Effector memory CD8-positive, alpha-beta T cell (primary cell): ENCODE data around the gene LDLRAD3.

Experiments
- ATAC-seq: fragments of 150-1000 bp; cut with Tn5 transposase; replicated peaks from 2 replicates; pipeline ENCODE4 v1.10.0; 2021; ENCODE audit warnings: mild to moderate bottlenecking, moderate library complexity
- DNase-seq, 3 experiments: peaks; one replicate each; pipeline ENCODE4 v3.0.0; 2021
- H3K27ac Mint-ChIP-seq, 2 donors: one replicate each; pipeline ENCODE4 v1.8.0; 2022; ENCODE audit warnings: mild to moderate bottlenecking in 2 of 2, mixed read lengths in 2 of 2, moderate library complexity in 2 of 2
- H3K27me3 Mint-ChIP-seq, 2 donors: one replicate each; pipeline ENCODE4 v1.8.0; 2022; ENCODE audit warnings: mixed read lengths in 2 of 2
- H3K36me3 Mint-ChIP-seq: one replicate; pipeline ENCODE4 v1.8.0; 2022; ENCODE audit warnings: mild to moderate bottlenecking, moderate library complexity, mixed read lengths; ENCODE audit not compliant: insufficient read depth
- H3K4me1 Mint-ChIP-seq, 2 donors: one replicate each; pipeline ENCODE4 v1.8.0; 2022; ENCODE audit warnings: low read depth in 2 of 2, mixed read lengths in 2 of 2
- H3K4me3 Mint-ChIP-seq, 2 donors: one replicate each; pipeline ENCODE4 v1.8.0; 2022; ENCODE audit warnings: mild to moderate bottlenecking in 2 of 2, mixed read lengths in 2 of 2, moderate library complexity in 2 of 2
- H3K9me3 Mint-ChIP-seq, 2 donors: one replicate each; pipeline ENCODE4 v1.8.0; 2022; ENCODE audit warnings: mixed read lengths in 2 of 2

The LDLRAD3 gene

DNA sequence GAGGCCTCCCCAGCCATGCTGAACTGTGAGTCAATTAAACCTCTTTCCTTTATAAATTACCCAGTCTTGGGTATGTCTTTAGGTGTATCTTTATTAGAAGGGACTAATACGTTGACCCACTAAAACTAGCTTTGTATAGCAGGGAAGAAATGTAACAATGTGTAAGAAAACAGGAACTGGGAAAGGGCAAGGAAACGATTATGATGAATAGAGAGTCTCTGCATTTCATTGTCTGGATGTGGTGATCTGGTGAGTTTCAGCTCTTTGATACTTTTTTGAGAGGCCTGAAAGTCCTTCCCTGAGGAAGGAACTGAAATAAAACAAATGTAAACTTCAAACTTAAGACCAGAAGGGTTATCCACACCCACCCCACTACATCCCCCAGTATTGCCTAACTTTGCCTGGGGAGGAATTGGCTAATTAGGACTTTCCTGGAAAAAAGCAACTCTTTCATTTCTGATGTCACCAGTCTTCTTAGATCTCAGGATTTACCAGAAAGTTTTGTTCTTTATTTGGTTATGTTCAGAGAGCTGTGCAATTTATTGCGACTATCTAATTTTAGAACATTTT lies 119.0 kb downstream of the LDLRAD3 start:
- Mint-ChIP-seq H3K27ac (no peak overlapping the region), H3K27me3 (peaks cover 14 to 40% of the 10 kb centered on the region in 2 donors), H3K36me3 (no peaks in the 10 kb centered on the region), H3K4me1 (no peaks in the 10 kb centered on the region), H3K9me3 (peaks cover 5 to 7% of the 10 kb centered on the region in 2 donors), H3K4me3 (no peak overlapping the region)
- ATAC-seq (no peak), DNase-seq (no peak)

DNA sequence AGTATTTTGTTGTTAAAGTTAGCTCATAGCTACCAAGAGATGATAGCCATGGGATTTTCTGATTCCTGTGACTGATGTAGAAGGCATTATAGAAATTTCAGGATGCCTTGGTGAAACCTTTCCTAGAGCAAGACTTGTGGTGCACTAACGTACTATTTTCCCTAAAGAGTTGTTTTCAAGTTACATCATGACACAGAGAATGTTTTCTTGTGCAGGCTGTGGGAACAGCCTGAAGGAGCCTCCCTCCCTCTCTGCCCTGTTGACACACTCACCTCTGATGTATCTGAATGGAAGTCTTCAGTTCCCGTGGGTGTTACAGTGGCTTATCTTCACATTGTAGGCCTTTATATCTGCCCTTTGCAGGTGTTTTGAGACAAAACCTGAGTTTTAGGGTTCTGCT lies 121.6 kb downstream of the LDLRAD3 start:
- no peak overlapping the region for H3K4me3 Mint-ChIP-seq
- H3K36me3 Mint-ChIP-seq: no peaks in the 10 kb centered on the region
- ATAC-seq (no peak), DNase-seq (no peak)
- H3K4me1 Mint-ChIP-seq: no peaks in the 10 kb centered on the region
- peaks cover 13 to 31% of the 10 kb centered on the region in 2 donors for H3K27me3 Mint-ChIP-seq
- H3K27ac Mint-ChIP-seq: no peak overlapping the region
- H3K9me3 Mint-ChIP-seq: no peaks in the 10 kb centered on the region

DNA sequence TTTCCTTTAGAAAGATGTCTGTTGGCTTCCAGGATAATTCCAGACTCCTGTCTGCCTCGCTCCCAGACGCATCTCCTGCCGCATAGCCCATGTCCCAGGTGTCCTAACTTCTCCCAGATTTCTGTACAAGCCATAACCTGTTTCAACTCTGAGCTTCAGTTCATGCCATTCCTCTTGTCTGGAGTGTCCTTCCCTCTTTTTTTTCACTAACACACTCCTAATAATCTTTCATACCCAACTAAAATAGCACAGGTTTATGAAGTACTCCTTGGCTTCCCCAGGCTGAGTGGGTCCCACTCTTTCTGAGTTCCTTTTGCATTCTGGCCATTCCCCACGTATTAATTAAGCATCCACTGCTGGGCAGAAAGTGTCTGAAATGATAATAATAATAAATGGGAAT lies 123.0 kb downstream of the LDLRAD3 start:
- Mint-ChIP-seq H3K4me3 (no peak overlapping the region), H3K27me3 (peaks cover 19 to 41% of the 10 kb centered on the region in 2 donors), H3K4me1 (no peaks in the 10 kb centered on the region), H3K36me3 (no peaks in the 10 kb centered on the region), H3K9me3 (no peaks in the 10 kb centered on the region), H3K27ac (no peak overlapping the region)
- DNase-seq: no peak
- no peak for ATAC-seq

DNA sequence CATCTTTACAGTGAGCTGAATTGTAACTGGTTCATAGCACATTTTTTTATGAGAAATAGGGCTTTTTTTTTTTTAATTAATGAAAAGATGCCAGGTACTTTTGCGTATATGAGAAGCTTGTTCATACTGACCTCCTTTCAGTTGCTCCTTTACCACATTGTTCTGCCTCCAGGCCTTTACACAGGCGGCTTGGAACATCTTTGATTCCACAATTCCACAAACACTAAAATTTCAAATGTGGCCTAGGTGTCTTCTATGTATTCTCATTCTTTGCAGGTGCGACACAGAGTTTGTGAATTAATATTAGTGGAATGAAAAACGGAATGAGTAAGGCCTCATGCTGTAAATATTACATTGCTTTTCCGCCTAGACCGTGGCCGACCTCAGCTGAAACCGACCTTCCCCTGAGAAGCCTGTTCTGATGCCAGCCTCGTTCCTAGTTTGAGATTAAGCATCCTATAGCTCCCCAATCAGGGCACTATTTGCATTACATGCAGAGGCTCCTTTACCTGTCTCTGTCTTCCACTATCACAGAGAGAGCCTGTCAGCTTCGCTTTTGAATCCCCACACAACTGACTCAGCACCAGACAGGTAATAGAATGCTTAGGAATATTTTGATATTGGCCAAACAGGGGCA lies 125.8 kb downstream of the LDLRAD3 start:
- Mint-ChIP-seq H3K27ac (no peak overlapping the region), H3K27me3 (peaks cover 17 to 64% of the 10 kb centered on the region in 2 donors), H3K4me1 (no peaks in the 10 kb centered on the region), H3K4me3 (no peak overlapping the region), H3K36me3 (no peaks in the 10 kb centered on the region), H3K9me3 (no peaks in the 10 kb centered on the region)
- no peak for ATAC-seq
- no peak for DNase-seq

DNA sequence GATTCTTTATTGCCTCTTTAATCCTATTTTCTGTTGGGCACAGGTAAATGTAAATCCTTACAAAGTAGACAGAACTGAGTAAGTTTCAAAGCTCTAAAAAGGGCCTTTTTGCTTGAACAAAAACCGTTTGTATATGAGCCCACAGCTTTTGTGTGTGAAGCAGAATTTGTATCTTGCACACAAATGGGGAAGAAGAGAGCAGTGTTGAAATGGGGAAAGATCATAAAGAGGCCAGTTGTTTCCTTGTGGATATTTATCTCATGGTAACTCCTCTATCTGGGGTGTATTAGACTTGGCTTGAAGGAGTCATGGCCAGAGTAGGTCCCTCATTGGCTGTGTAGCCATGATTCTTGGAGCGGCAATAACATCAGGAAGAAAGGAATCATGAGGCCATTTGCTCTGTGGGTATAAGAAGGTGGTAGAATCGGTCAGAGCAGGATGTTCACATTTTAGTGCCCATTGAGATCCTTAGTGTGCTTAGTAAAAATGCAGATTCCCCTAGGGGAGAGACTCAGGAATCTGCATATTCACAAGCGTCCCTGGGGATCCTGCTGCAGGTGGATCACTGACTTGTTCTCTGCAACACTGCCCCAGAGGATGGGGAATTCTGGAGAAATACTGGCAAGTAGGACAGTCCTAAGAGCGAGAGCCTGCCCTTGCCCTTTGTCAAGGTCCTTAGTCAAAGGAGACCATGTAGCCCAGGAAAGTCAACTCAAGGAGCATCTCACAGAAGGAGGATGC lies 126.5 kb downstream of the LDLRAD3 start:
- Mint-ChIP-seq H3K9me3 (no peaks in the 10 kb centered on the region), H3K36me3 (no peaks in the 10 kb centered on the region), H3K27me3 (peaks cover 12 to 64% of the 10 kb centered on the region in 2 donors), H3K4me3 (no peak overlapping the region), H3K27ac (no peak overlapping the region), H3K4me1 (no peaks in the 10 kb centered on the region)
- ATAC-seq (no peak), DNase-seq (no peak)

DNA sequence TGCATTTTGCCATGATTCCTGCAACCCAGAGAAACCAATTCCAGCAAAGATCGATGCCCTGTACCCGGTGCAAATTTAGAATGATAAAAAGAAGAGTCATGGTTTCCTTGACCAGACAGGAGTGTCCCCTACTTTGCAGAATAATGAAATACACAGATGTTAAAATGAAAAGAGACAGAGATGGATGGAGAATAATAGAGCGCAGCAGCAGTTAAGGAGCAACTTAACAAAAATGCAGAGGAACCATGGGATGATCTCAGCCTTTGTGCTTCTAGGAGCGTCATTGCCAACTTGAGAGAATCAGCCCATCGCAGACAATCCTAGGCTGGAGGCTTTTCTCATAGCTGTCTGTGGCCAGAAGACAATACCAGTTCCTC lies 127.1 kb downstream of the LDLRAD3 start:
- DNase-seq (no peak), ATAC-seq (no peak)
- H3K36me3 Mint-ChIP-seq: no peaks in the 10 kb centered on the region
- H3K9me3 Mint-ChIP-seq: no peaks in the 10 kb centered on the region
- H3K4me1 Mint-ChIP-seq: no peaks in the 10 kb centered on the region
- H3K4me3 Mint-ChIP-seq: no peak overlapping the region
- peaks cover 13 to 64% of the 10 kb centered on the region in 2 donors for H3K27me3 Mint-ChIP-seq
- H3K27ac Mint-ChIP-seq: no peak overlapping the region

DNA sequence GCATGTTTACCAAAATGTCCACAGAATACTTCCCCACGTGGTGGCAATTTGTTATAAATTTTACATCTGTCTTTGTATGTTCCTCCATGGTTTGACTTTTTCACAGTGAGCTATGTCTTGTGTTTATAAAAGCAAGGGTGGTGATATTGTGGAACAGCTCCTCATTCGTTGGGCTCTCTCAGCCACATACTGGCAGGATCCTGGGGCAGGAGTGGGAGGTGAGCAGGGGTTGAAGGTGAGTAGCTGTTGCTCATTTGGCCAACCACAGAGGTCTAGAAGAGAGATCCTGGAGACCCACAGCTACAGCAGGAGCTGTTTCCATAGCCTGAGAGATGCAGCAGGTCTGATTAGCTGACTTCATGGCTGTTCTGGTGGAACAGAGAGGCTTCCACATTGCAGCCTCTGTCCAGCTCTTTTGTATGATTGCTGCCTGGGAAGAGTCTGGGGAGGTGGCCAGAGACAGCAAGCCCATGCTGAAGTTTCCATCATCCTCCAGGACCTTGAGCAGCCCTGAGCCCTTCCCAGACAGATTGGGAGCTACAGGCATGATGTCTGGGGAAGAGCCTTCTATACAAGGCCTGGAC lies 128.1 kb downstream of the LDLRAD3 start:
- no peak overlapping the region for H3K27ac Mint-ChIP-seq
- peaks cover 22 to 56% of the 10 kb centered on the region in 2 donors for H3K27me3 Mint-ChIP-seq
- no peak for ATAC-seq
- H3K9me3 Mint-ChIP-seq: no peaks in the 10 kb centered on the region
- no peaks in the 10 kb centered on the region for H3K36me3 Mint-ChIP-seq
- no peak overlapping the region for H3K4me3 Mint-ChIP-seq
- H3K4me1 Mint-ChIP-seq: no peaks in the 10 kb centered on the region
- no peak for DNase-seq

DNA sequence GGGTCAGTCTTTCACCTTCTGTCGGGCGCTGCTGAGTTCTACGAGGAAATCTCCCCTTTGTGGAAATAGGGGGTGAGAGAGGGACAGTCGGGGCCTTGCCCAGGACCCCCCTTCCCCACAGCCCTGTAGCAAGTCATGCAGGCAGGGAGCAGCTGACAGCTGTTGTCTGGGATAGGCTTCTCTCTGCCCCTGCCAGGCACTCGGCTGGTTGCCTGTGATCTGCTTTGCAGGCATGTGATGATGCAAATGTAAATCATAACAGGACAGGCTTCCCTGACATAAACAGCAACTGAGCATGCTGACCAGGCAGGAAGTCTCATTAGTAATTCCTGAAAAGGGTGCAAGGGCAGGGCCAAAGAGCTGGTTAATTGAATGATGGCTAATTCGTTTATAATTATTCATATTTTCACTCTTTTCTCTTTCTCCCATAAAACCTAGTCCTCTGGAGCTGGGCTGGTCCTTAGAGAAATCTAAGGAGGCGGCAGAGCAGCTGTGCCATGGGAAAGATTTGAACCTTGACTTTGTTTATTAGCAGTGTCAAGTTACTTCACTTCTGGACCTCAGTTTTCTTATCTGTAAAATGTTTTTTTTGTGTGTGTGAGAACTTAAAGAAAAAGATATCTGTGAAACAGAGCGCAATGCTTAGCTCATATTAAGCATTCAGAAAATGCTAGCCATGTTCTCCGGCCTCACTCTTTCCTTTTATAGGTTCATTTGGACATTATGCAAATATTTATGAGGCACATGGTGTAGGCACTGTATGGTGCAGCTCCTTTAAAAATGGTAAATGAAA lies 129.7 kb downstream of the LDLRAD3 start:
- Mint-ChIP-seq H3K36me3 (no peaks in the 10 kb centered on the region), H3K4me3 (no peak overlapping the region), H3K9me3 (no peaks in the 10 kb centered on the region), H3K27me3 (peaks cover 26 to 67% of the 10 kb centered on the region in 2 donors), H3K27ac (no peak overlapping the region), H3K4me1 (no peaks in the 10 kb centered on the region)
- ATAC-seq (no peak), DNase-seq (no peak)

DNA sequence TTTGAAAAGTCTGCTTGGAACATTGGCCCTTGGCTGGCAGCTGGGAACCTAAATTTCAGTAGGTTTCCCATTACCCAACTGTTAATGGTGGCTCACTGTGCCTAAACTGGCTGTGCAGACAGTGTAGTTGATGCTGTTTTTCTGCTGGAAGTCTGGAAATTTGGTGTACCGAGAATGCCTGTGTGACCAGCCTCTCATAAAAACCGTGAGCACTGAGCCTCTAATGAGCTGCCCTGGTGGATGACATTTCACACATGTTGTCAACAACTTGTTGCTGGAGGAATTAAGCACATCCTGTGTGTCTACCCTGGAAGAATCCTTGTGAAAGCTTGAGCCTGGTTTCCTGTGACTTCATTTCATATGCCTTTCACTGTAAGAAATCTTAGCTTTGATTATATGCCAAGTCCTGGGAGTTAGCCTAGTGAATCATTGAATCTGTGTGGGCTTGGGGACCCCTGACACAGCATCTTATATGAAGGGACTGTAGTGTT lies 131.1 kb downstream of the LDLRAD3 start:
- Mint-ChIP-seq H3K9me3 (no peaks in the 10 kb centered on the region), H3K4me1 (no peaks in the 10 kb centered on the region), H3K36me3 (no peaks in the 10 kb centered on the region), H3K27ac (no peak overlapping the region), H3K27me3 (peaks cover 23 to 74% of the 10 kb centered on the region in 2 donors), H3K4me3 (no peak overlapping the region)
- no peak for ATAC-seq
- DNase-seq: no peak

DNA sequence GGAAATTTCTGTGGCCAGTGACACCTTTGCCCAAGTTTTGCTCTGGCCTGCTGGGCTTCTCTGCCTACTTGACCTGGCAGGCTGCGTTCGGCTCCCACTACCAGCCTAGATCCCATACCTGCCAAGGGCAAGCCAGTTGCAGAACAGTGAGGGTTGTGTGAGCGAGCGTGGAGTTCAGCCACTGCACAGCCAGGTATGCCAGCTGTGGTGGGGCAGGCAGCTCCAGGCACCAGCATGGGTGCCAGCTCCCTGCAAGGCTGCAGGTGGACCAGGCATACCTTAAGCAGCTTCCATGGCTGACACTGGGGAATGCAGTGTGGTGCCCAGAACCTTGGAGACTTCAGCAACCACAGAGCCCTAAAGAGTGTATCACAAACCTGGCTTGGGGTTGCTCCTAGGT lies 133.5 kb downstream of the LDLRAD3 start:
- Mint-ChIP-seq H3K36me3 (no peaks in the 10 kb centered on the region), H3K9me3 (no peaks in the 10 kb centered on the region), H3K4me1 (no peaks in the 10 kb centered on the region), H3K27ac (no peak overlapping the region), H3K4me3 (no peak overlapping the region), H3K27me3 (peaks cover 14 to 55% of the 10 kb centered on the region in 2 donors)
- DNase-seq (no peak), ATAC-seq (no peak)

DNA sequence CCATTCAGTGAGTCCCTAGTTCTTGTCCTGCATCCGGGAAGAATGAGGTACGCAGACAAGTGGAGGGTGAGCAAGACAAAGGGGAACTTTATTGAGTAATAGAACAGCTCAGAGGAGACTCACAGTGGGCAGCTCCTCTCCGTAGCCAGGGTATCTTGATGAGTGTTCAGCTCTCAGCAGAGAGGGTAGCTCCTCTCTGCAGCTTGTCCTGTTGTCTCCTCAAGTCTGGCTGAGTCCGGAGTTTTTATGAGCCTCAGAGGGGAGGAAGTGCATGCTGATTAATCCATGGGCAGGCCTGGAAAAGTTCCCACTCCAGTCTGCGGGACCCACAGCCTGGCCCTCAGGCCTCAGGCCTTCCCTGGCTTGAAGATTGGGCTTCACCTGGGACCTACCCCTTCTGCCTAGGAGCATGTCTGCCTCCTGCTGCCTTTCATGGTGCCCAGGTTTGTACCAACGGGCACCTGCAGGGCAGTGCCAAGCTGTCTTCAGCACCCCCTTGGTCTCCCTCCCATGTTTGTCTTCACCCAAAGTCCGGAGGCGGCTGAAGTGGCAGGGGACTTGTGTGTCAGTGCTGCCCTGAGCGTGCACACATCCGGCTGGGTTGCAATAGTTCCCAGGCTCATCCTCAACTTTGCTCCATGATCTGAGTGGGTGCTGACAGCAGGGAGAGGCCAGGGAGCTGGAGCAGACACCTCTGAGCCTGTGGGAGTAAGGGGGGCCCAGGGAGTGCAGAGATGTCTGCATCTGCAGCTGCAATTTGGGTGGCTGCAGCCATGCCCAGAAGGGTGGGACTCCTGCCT lies 134.2 kb downstream of the LDLRAD3 start:
- no peaks in the 10 kb centered on the region for H3K9me3 Mint-ChIP-seq
- DNase-seq: no peak
- H3K27ac Mint-ChIP-seq: no peak overlapping the region
- no peaks in the 10 kb centered on the region for H3K36me3 Mint-ChIP-seq
- peaks cover 14 to 48% of the 10 kb centered on the region in 2 donors for H3K27me3 Mint-ChIP-seq
- no peak for ATAC-seq
- H3K4me3 Mint-ChIP-seq: no peak overlapping the region
- no peaks in the 10 kb centered on the region for H3K4me1 Mint-ChIP-seq

DNA sequence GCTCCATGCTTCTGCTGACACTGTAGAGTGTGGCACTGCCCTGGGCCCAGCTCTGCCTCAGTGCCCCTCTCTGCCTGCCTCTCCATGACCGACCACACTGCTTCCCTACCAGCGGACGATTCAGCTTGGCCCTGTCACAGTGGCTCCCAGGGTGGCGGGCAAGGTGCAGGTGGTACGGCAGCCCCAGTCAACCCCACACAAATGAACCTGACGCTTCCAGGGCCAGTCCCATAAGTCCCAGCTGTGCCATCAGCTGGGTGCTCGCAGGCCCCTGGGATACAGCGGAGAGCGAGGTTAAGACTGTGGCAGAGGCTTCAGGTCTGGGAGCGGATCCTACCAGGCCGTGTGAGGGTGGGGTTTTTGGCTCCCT lies 134.8 kb downstream of the LDLRAD3 start:
- H3K9me3 Mint-ChIP-seq: no peaks in the 10 kb centered on the region
- no peak for ATAC-seq
- DNase-seq: no peak
- H3K36me3 Mint-ChIP-seq: no peaks in the 10 kb centered on the region
- H3K27ac Mint-ChIP-seq: no peak overlapping the region
- H3K27me3 Mint-ChIP-seq: peaks cover 14 to 42% of the 10 kb centered on the region in 2 donors
- no peaks in the 10 kb centered on the region for H3K4me1 Mint-ChIP-seq
- H3K4me3 Mint-ChIP-seq: no peak overlapping the region
